SK-N-SH (cell line): ENCODE data around the gene GAGE12J.

Experiments
- EP300 ChIP-seq, 2 experiments: IDR thresholded peaks; 2 replicates each; pipeline versions ENCODE4 v1.4.0 to v1.6.1; 2012; ENCODE audit warnings: borderline replicate concordance in 1 of 2, low read depth in 1 of 2, low read length in 1 of 2
- YY1 ChIP-seq: IDR thresholded peaks from 2 replicates; pipeline ENCODE4 v1.4.0; 2012; ENCODE audit warnings: low read depth, mild to moderate bottlenecking
- TF ChIP-seq, protein P1 (sequence below): fragments of 200-600 bp; sonication (generic); IDR thresholded peaks from 2 replicates; pipeline ENCODE4 v1.6.1; 2017; ENCODE audit warnings: antibody characterized with exemption, mild to moderate bottlenecking, moderate library complexity

DNA sequence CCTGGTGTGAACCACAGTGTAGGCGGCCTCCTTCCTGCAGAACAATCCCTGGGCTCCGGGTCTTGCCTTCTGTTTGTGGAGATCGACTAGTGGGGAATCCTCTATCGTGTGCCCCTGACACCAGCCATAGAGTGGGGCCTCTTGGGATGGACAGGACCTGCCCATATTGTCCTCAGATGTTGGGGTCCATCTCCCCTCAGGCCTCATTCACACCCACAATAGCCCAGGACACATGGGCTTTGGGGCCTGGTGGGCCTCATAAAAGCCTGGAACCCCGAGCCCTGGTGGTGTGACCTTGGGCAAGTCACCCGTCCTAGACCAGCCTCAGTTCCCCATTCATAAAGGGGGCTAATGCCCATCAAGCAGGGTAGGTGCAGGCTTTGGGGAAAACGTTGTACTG is 31.6 kb upstream of the GAGE12J start:
- no peak for TF ChIP-seq EP300 (IDR thresholded peaks at IDR 0.05; ENCODE audit: borderline replicate concordance in 1 of 2, low read depth in 1 of 2, low read length in 1 of 2)
- TF ChIP-seq, protein P1, sequence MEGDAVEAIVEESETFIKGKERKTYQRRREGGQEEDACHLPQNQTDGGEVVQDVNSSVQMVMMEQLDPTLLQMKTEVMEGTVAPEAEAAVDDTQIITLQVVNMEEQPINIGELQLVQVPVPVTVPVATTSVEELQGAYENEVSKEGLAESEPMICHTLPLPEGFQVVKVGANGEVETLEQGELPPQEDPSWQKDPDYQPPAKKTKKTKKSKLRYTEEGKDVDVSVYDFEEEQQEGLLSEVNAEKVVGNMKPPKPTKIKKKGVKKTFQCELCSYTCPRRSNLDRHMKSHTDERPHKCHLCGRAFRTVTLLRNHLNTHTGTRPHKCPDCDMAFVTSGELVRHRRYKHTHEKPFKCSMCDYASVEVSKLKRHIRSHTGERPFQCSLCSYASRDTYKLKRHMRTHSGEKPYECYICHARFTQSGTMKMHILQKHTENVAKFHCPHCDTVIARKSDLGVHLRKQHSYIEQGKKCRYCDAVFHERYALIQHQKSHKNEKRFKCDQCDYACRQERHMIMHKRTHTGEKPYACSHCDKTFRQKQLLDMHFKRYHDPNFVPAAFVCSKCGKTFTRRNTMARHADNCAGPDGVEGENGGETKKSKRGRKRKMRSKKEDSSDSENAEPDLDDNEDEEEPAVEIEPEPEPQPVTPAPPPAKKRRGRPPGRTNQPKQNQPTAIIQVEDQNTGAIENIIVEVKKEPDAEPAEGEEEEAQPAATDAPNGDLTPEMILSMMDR: no peak
- no peak for TF ChIP-seq YY1
